ENCODE measurements around the gene MYO1G. TPM values are rescaled to one million over a fixed set of nuclear protein-coding genes. Genes with fewer than 3 reads are reported as not detected.
"Not testable (repeated sequence)": the region's sequence is repeated elsewhere in the genome, so short reads cannot be mapped to it uniquely, and the experiment has no call there.

MYO1G gene
- total and polyA plus RNA-seq, 2 donors, result 1.8 to 3.6 TPM

DNA sequence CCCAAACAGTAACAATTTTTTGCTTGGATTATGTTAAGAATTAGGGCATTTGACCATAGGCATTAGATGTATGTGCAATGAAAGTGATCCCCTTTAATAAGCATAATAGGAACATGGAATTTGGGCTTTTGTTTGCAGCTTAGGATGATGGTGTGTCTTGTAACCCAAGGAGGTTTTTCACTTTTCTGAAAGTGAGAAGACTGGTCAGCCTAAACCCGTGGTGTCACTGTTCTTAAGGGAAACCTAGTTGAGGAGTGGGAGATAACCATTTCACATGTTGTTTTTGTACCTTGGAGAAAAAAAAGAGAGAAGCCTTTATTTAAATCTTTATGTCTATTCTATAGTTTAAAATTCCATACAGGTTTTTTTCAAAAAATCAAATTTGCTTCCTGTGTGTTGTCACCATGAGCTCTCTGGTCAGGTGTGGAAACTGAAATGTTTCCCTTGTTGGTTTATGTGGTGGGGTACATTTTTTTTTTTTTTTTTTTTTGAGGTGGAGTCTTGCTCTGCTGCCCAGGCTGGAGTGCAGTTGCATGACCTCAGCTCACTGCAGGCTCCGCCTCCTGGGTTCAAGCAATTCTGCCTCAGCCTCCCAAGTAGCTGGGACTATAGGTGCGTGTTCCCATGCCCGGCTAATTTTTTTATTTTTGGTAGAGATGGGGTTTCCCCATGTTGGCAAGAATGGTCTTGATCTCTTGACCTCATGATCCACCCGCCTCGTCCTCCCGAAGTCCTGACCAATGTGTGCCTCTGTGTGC, 28.9 kb upstream of the MYO1G start:
- Histone ChIP-seq H3K27ac (ENCODE audit: low read depth) (no peak overlapping the region), H3K4me3 (ENCODE audit: low read depth, low read length) (no peak overlapping the region), H3K4me1 (ENCODE audit: insufficient read depth) (no peaks in the 10 kb centered on the region), H3K36me3 (ENCODE audit: insufficient read depth) (no peaks in the 10 kb centered on the region)
- no peak for DNase-seq (ENCODE audit: extremely low spot score)
- 96% methylated on average over 7 of the region's 7 CpGs for WGBS

DNA sequence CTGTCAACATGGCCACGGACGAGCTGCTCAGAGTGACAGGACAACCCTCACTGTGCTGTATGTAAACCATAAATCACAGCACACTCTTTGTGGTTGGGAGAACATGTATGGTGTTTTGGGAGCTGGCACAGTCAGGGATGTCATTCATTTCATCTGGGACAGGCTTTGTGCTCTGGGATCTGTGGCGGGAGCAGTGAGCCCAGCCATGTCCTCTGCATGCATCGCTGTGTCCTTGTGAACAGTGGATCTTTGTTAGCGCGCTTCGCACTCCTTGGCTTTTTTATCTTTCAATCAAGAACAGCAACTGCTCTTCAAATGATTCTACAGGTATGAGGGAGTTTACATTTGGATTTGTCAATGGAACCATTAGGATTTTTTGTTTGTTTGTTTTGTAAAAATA, 28.3 kb upstream of the MYO1G start:
- H3K27ac ChIP-seq (ENCODE audit: low read depth), result no peak overlapping the region
- H3K36me3 ChIP-seq (ENCODE audit: insufficient read depth), result no peaks in the 10 kb centered on the region
- H3K4me3 ChIP-seq (ENCODE audit: low read depth, low read length), result no peak overlapping the region
- H3K4me1 ChIP-seq (ENCODE audit: insufficient read depth), result no peaks in the 10 kb centered on the region
- DNase-seq (ENCODE audit: extremely low spot score), result no peak
- 92% methylated on average over 7 of the region's 7 CpGs for WGBS

DNA sequence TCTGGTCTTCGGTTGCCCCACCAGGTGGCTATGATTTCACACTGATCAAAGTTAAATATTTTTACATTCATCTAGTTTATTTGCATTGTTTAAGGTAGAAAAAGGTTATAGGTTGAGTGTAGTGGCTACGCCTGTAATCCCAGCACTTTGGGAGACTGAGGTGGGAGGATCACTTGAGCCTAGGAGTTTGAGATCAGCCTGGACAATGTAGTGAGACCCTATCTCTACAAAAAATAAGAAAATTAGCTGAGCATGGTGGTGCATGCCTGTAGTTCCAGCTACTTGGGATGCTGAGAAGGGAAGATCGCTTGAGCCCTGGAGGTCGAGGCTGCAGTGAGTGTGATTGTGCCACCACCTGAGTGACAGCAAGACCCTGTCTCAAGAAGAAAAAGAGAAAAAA, 25.0 kb upstream of the MYO1G start:
- no peak overlapping the region for H3K27ac ChIP-seq (ENCODE audit: low read depth)

DNA sequence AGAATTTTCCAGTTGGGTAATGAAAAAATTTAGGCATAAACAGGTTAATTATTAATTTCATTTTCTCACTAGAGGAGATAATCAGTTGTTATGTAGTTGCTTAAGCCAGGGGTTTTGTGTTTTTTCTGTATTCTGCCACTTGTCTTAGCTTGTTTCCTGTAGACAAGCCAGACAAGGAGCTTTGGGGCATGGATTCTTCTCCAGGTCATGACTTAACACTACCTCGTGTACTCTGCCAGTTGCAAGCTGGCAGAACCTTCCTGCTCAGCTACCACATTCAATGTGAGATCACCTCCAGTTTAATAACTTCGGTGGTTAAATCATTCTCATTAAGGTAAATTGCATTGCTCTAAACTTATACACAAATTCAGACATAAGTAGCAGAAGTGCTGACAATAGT, 23.0 kb upstream of the MYO1G start:
- Histone ChIP-seq H3K36me3 (ENCODE audit: insufficient read depth) (no peaks in the 10 kb centered on the region), H3K27ac (ENCODE audit: low read depth) (no peak overlapping the region), H3K4me3 (ENCODE audit: low read depth, low read length) (no peak overlapping the region), H3K4me1 (ENCODE audit: insufficient read depth) (peaks cover 2% of the 10 kb centered on the region)
- WGBS, result 50% methylated on average over 2 of the region's 2 CpGs
- no peak for DNase-seq (ENCODE audit: extremely low spot score)

More for the DNA sequence above, 25.0 kb upstream of the MYO1G start:
- H3K4me3 ChIP-seq (ENCODE audit: low read depth, low read length), result no peak overlapping the region
- DNase-seq (ENCODE audit: extremely low spot score), result no peak
- 98% methylated on average over 4 of the region's 4 CpGs for WGBS
- peaks cover 2% of the 10 kb centered on the region for H3K4me1 ChIP-seq (ENCODE audit: insufficient read depth)
- no peaks in the 10 kb centered on the region for H3K36me3 ChIP-seq (ENCODE audit: insufficient read depth)

DNA sequence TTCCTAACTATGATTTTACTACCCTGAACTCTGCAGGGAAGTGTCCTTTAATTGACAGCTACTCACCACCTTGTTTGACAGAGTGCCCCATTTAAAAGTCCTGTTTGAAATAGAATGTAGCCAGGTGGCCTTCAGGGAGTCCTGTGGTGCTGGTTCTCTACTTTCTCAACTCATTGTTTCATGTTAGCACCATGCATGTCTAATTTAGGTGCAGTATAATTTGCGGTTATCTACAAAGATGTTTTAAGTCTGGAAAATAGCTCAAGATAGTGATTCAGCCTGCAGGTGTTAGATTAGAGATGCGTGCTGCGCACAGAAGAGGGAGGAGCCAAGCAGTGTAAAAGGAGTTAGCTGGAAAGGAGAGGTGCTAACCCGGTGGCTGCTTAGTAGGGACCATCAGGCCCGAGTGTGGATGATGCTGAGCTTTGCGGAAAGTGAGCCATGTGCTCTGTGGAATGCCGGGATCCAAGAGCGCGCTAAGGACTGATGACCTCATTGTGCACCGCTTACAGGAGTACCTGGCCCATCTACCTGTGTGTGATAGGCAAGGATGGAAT, 22.4 kb upstream of the MYO1G start:
- Histone ChIP-seq H3K36me3 (ENCODE audit: insufficient read depth) (no peaks in the 10 kb centered on the region), H3K4me3 (ENCODE audit: low read depth, low read length) (no peak overlapping the region), H3K27ac (ENCODE audit: low read depth) (no peak overlapping the region), H3K4me1 (ENCODE audit: insufficient read depth) (peaks cover 2% of the 10 kb centered on the region)
- DNase-seq (ENCODE audit: extremely low spot score), result no peak
- WGBS, result 46% methylated on average over 10 of the region's 10 CpGs

GRCh38 chr7:45000093-45001032, 21.5 kb upstream of the MYO1G start, which contains the start of gene CCM2:
Gene CCM2, plus strand, starts transcription at chr7:45000201. Its CDS starts 133 bp downstream, at chr7:45000334.
- no peaks in the 10 kb centered on the region for H3K36me3 ChIP-seq (ENCODE audit: insufficient read depth)
- H3K27ac ChIP-seq (ENCODE audit: low read depth), result peak within 1 kb of the TSS; percentile 85
- peak within 1 kb of the TSS; percentile 82 for H3K4me3 ChIP-seq (ENCODE audit: low read depth, low read length)
- peaks cover 2% of the 10 kb centered on the region for H3K4me1 ChIP-seq (ENCODE audit: insufficient read depth)
- 1% methylated on average over 76 of the region's 77 CpGs for WGBS
- DNase-seq (ENCODE audit: extremely low spot score), result no peak

- H3K4me1 ChIP-seq (ENCODE audit: insufficient read depth), result peaks cover 2% of the 10 kb centered on the region
- no peaks in the 10 kb centered on the region for H3K36me3 ChIP-seq (ENCODE audit: insufficient read depth)
- peak; percentile 99 for DNase-seq (ENCODE audit: extremely low spot score)
- peak overlapping the region; percentile 53 for H3K27ac ChIP-seq (ENCODE audit: low read depth)
- WGBS, result 1% methylated on average over 66 of the region's 66 CpGs
- H3K4me3 ChIP-seq (ENCODE audit: low read depth, low read length), result peak overlapping the region; percentile 12
Measured at GRCh38 chr7:44999245-45000092, 20.7 kb upstream of the MYO1G start.

GRCh38 chr7:44998153-44998871, 19.5 kb upstream of the MYO1G start:
- H3K27ac ChIP-seq (ENCODE audit: low read depth), result no peak overlapping the region
- WGBS, result 80% methylated on average over 4 of the region's 4 CpGs
- DNase-seq (ENCODE audit: extremely low spot score), result no peak

DNA sequence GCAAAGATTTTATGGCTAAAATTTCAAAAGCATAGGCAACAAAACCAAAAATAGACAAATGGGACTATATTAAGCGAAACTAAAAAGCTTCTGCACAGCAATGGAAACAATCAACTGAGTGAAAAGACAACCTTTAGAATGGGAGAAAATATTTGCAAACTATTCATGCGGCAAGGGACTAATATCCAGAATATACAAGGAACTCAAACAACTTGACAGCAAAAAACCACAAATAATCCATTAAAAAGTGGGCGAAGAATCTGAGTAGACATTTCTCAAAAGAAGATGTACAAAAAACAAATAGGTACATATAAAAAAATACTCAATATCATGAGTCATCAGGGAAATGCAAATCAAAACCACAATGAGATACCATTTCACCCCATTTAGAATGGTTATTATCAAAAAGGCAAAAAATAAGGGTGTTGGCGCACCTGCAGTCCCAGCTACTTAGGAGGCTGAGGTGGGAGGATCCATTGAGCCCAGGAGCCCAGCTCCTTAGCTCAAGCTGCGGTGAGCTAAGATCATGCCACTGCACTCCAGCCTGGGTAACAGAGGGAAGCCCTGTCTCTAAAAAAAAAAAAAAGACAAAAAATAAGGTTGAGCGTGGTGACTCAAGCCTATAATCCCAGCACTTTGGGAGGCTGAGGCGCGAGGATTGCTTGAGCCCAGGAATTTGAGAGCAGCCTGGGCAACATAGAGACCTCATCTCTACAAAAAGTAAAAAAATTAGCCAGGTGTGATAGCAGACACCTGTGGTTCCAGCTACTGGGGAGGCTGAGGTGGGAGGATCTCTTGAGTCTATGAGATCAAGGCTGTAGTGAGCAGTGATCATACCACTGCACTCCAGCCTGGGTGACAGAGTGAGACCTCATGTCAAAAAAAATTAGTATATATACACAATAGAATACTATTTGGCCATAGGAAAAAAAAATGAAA, 17.0 kb upstream of the MYO1G start:
- Histone ChIP-seq H3K4me3 (ENCODE audit: low read depth, low read length) (no peak overlapping the region), H3K36me3 (ENCODE audit: insufficient read depth) (no peaks in the 10 kb centered on the region), H3K4me1 (ENCODE audit: insufficient read depth) (no peaks in the 10 kb centered on the region), H3K27ac (ENCODE audit: low read depth) (no peak overlapping the region)
- WGBS, result 94% methylated on average over 8 of the region's 8 CpGs
- DNase-seq (ENCODE audit: extremely low spot score), result no peak

More at GRCh38 chr7:44998153-44998871, 19.5 kb upstream of the MYO1G start:
- H3K4me1 ChIP-seq (ENCODE audit: insufficient read depth), result peaks cover 2% of the 10 kb centered on the region
- H3K36me3 ChIP-seq (ENCODE audit: insufficient read depth), result no peaks in the 10 kb centered on the region
- no peak overlapping the region for H3K4me3 ChIP-seq (ENCODE audit: low read depth, low read length)

GRCh38 chr7:44994877-44995554, 16.2 kb upstream of the MYO1G start:
- no peak for DNase-seq (ENCODE audit: extremely low spot score)
- no peak overlapping the region for H3K27ac ChIP-seq (ENCODE audit: low read depth)
- H3K4me3 ChIP-seq (ENCODE audit: low read depth, low read length), result no peak overlapping the region
- no peaks in the 10 kb centered on the region for H3K36me3 ChIP-seq (ENCODE audit: insufficient read depth)
- WGBS, result 82% methylated on average over 5 of the region's 5 CpGs
- H3K4me1 ChIP-seq (ENCODE audit: insufficient read depth), result no peaks in the 10 kb centered on the region

GRCh38 chr7:44992004-44992795, 13.4 kb upstream of the MYO1G start:
- not testable (repeated sequence) for H3K27ac ChIP-seq (ENCODE audit: low read depth); H3K4me3 ChIP-seq (ENCODE audit: low read depth, low read length); H3K4me1 ChIP-seq (ENCODE audit: insufficient read depth); H3K36me3 ChIP-seq (ENCODE audit: insufficient read depth); DNase-seq (ENCODE audit: extremely low spot score)
- WGBS, result 87% methylated on average over 21 of the region's 21 CpGs

Data from urinary bladder (tissue), 4 donors.